Neural cell (in vitro differentiated cells): ENCODE data around the gene TCL1A. TPM values are rescaled to one million over a fixed set of nuclear protein-coding genes. Genes with fewer than 3 reads are reported as not detected.

Experiments
- H2AFZ ChIP-seq: fragments of 200-600, 300-800 bp; sonication (generic), shearing (Covaris generic); 2 replicates; pipeline ENCODE4 v1.6.0; 2014; ENCODE audit warnings: low read depth, mild to moderate bottlenecking, antibody characterized with exemption, low read length, moderate library complexity
- H3F3A ChIP-seq: fragments of 200-600 bp; shearing (Covaris generic); 2 replicates; pipeline ENCODE4 v1.6.1; 2016; ENCODE audit warnings: mild to moderate bottlenecking, moderate library complexity, mixed read lengths, antibody characterized with exemption, low read length; ENCODE audit not compliant: insufficient read depth, poor library complexity, severe bottlenecking
- H3K27ac ChIP-seq: fragments of 200-600, 300-800 bp; sonication (generic), shearing (Covaris generic); 2 replicates; pipeline ENCODE4 v1.5.1; 2014; ENCODE audit warnings: mild to moderate bottlenecking, low read length, moderate library complexity
- H3K27me3 ChIP-seq: fragments of 300-800, 200-600 bp; sonication (generic), shearing (Covaris generic); 2 replicates; pipeline ENCODE4 v1.6.0; 2014; ENCODE audit warnings: mild to moderate bottlenecking, low read depth, low read length, moderate library complexity; ENCODE audit not compliant: insufficient read depth
- H3K36me3 ChIP-seq: fragments of 300-800, 200-600 bp; sonication (generic), shearing (Covaris generic); 2 replicates; pipeline ENCODE4 v1.5.1; 2014; ENCODE audit warnings: mild to moderate bottlenecking, antibody characterized with exemption, low read length, moderate library complexity; ENCODE audit not compliant: insufficient read depth
- H3K4me2 ChIP-seq: fragments of 300-800, 200-600 bp; sonication (generic), shearing (Covaris generic); 2 replicates; pipeline ENCODE4 v1.6.0; 2014; ENCODE audit warnings: mild to moderate bottlenecking, low read length
- H3K4me3 ChIP-seq: fragments of 300-800, 200-600 bp; sonication (generic), shearing (Covaris generic); 2 replicates; pipeline ENCODE4 v1.5.1; 2014; ENCODE audit warnings: mild to moderate bottlenecking, low read length, moderate library complexity
- H3K79me2 ChIP-seq: fragments of 200-600 bp; shearing (Covaris generic); replicated peaks from 2 replicates; pipeline ENCODE4 v1.6.0; 2014; ENCODE audit warnings: mild to moderate bottlenecking, low read length, moderate library complexity; ENCODE audit not compliant: insufficient read depth
- H3K9ac ChIP-seq: fragments of 300-800, 200-600 bp; sonication (generic), shearing (Covaris generic); 2 replicates; pipeline ENCODE4 v1.6.1; 2016; ENCODE audit warnings: mild to moderate bottlenecking, low read length, mixed read lengths
- H3K9me2 ChIP-seq: fragments of 200-600 bp; shearing (Covaris generic); 2 replicates; pipeline ENCODE4 v1.6.1; 2016; ENCODE audit warnings: mild to moderate bottlenecking, low read length, mixed read lengths; ENCODE audit not compliant: insufficient read depth
- H3K9me3 ChIP-seq: fragments of 200-600, 300-800 bp; sonication (generic), shearing (Covaris generic); 2 replicates; pipeline ENCODE4 v1.6.1; 2016; ENCODE audit warnings: mild to moderate bottlenecking, mixed run types, low read length, moderate library complexity, mixed read lengths
- H4K20me1 ChIP-seq: fragments of 200-600 bp; shearing (Covaris generic); 2 replicates; pipeline ENCODE4 v1.6.1; 2016; ENCODE audit warnings: mild to moderate bottlenecking, mixed run types; ENCODE audit not compliant: insufficient read depth
- CTCF ChIP-seq: fragments of 450-650 bp; IDR thresholded peaks from 2 replicates; pipeline ENCODE4 v1.5.1; 2014; ENCODE audit warnings: antibody characterized with exemption, mild to moderate bottlenecking, moderate library complexity; ENCODE audit not compliant: poor library complexity, severe bottlenecking
- EP300 ChIP-seq: fragments of 450-650 bp; conservative IDR thresholded peaks from 2 replicates; pipeline ENCODE4 v1.6.1; 2014; ENCODE audit warnings: antibody characterized with exemption, mild to moderate bottlenecking, moderate library complexity; ENCODE audit not compliant: poor library complexity, severe bottlenecking
- EZH2 ChIP-seq: fragments of 200-600, 300-800 bp; shearing (Covaris generic), sonication (generic); IDR thresholded peaks from 2 replicates; pipeline ENCODE4 v1.6.1; 2014; ENCODE audit warnings: antibody characterized with exemption, low read length, borderline replicate concordance, mild to moderate bottlenecking; ENCODE audit not compliant: insufficient read depth, poor library complexity, severe bottlenecking
- MXI1 ChIP-seq: fragments of 450-650 bp; conservative IDR thresholded peaks from 2 replicates; pipeline ENCODE4 v1.6.1; 2014; ENCODE audit warnings: antibody characterized with exemption, mild to moderate bottlenecking; ENCODE audit not compliant: poor library complexity, severe bottlenecking
- POLR2AphosphoS5 ChIP-seq: IDR thresholded peaks from 2 replicates; pipeline ENCODE4 v1.6.1; 2012
- RAD21 ChIP-seq: fragments of 450-650 bp; conservative IDR thresholded peaks from 2 replicates; pipeline ENCODE4 v1.6.1; 2014; ENCODE audit warnings: antibody characterized with exemption, mild to moderate bottlenecking, moderate library complexity
- REST ChIP-seq: IDR thresholded peaks from 2 replicates; pipeline ENCODE4 v1.6.1; 2012; ENCODE audit warnings: borderline replicate concordance
- SMC3 ChIP-seq: fragments of 450-650 bp; conservative IDR thresholded peaks from 2 replicates; pipeline ENCODE4 v1.6.1; 2014; ENCODE audit warnings: antibody characterized with exemption, mild to moderate bottlenecking, moderate library complexity; ENCODE audit not compliant: poor library complexity
- TAF1 ChIP-seq: IDR thresholded peaks from 2 replicates; pipeline ENCODE4 v1.6.1; 2012; ENCODE audit warnings: low read depth
- polyA plus RNA-seq: library from polyadenylated mRNA; depleted of rRNA; stranded (reverse); fragments of >200 nt; gene quantifications from 2 replicates; pipeline ENCODE4 v1.2.3, GENCODE V29; 2014

TCL1A gene
- polyA plus RNA-seq, 1 donor from 2014 or later, result not detected

- Histone ChIP-seq H3K27ac (no peak overlapping the region), H3K4me3 (no peak overlapping the region), H3K9ac (no peak overlapping the region), H3K27me3 (no peaks in the 10 kb centered on the region), H3K9me3 (no peaks in the 10 kb centered on the region), H3K9me2 (no peaks in the 10 kb centered on the region), H3F3A (no peaks in the 10 kb centered on the region), H2AFZ (no peak overlapping the region), H3K36me3 (no peaks in the 10 kb centered on the region), H3K79me2 (no peaks in the 10 kb centered on the region), H3K4me2 (no peak overlapping the region), H4K20me1 (no peaks in the 10 kb centered on the region)
- TF ChIP-seq REST, result no peak
- TF ChIP-seq SMC3, result no peak
- no peak for TF ChIP-seq CTCF
- no peak for TF ChIP-seq TAF1
- TF ChIP-seq EP300, result no peak
- no peak for TF ChIP-seq POLR2AphosphoS5
- no peak for TF ChIP-seq EZH2
- no peak for TF ChIP-seq MXI1
- TF ChIP-seq RAD21, result no peak
These were observed 6.6 kb downstream of the TCL1A start for GRCh38 chr14:95707327-95707726.

GRCh38 chr14:95705518-95705917, 8.4 kb downstream of the TCL1A start:
- H3K79me2 ChIP-seq, result no peaks in the 10 kb centered on the region
- TF ChIP-seq REST (no peak), CTCF (no peak), POLR2AphosphoS5 (no peak), MXI1 (no peak)
- no peaks in the 10 kb centered on the region for H3K9me3 ChIP-seq
- no peak overlapping the region for H3K4me3 ChIP-seq
- H3F3A ChIP-seq, result no peaks in the 10 kb centered on the region
- H3K27me3 ChIP-seq, result no peaks in the 10 kb centered on the region
- H3K36me3 ChIP-seq, result no peaks in the 10 kb centered on the region
- no peak overlapping the region for H3K4me2 ChIP-seq
- no peak overlapping the region for H3K9ac ChIP-seq
- no peak overlapping the region for H2AFZ ChIP-seq
- no peak overlapping the region for H3K27ac ChIP-seq
- no peaks in the 10 kb centered on the region for H4K20me1 ChIP-seq
- H3K9me2 ChIP-seq, result no peaks in the 10 kb centered on the region
